ENCODE measurements around the gene FILIP1.

Gene FILIP1

GRCh38 chr6:75377386-75377785 is 116.2 kb downstream of the FILIP1 start:
- DNase-seq: no peak

- no peak for DNase-seq
Measured at GRCh38 chr6:75376347-75377024, 117.1 kb downstream of the FILIP1 start.

GRCh38 chr6:75374961-75375400 is 118.6 kb downstream of the FILIP1 start:
- no peak for DNase-seq

- DNase-seq: no peak
Measured at GRCh38 chr6:75372884-75373283, 120.7 kb downstream of the FILIP1 start.

GRCh38 chr6:75370011-75370410 is 123.6 kb downstream of the FILIP1 start:
- no peak for DNase-seq

- DNase-seq: no peak
Measured at GRCh38 chr6:75368864-75369402, 124.7 kb downstream of the FILIP1 start.

- DNase-seq: peak; percentile 44
Measured at GRCh38 chr6:75368151-75368779, 125.3 kb downstream of the FILIP1 start.

- DNase-seq: no peak
Measured at GRCh38 chr6:75363304-75363703, 130.3 kb downstream of the FILIP1 start.

GRCh38 chr6:75353644-75354043 is 140.0 kb downstream of the FILIP1 start:
- DNase-seq: no peak

GRCh38 chr6:75351570-75351969 is 142.0 kb downstream of the FILIP1 start:
- DNase-seq: no peak

- DNase-seq: no peak
Measured at GRCh38 chr6:75350808-75351207, 142.8 kb downstream of the FILIP1 start.

- no peak for DNase-seq
Measured at GRCh38 chr6:75350156-75350555, 143.4 kb downstream of the FILIP1 start.

- DNase-seq: no peak
Measured at GRCh38 chr6:75349262-75349984, 144.2 kb downstream of the FILIP1 start.

GRCh38 chr6:75348882-75349261 is 144.7 kb downstream of the FILIP1 start:
- no peak for DNase-seq

GRCh38 chr6:75347898-75348610 is 145.5 kb downstream of the FILIP1 start:
- no peak for DNase-seq

GRCh38 chr6:75345413-75345812 is 148.2 kb downstream of the FILIP1 start:
- DNase-seq: peak; percentile 14

GRCh38 chr6:75344455-75344854 is 149.1 kb downstream of the FILIP1 start:
- DNase-seq: no peak

GRCh38 chr6:75344021-75344420 is 149.6 kb downstream of the FILIP1 start:
- no peak for DNase-seq

GRCh38 chr6:75337835-75338580 is 155.6 kb downstream of the FILIP1 start:
- no peak for DNase-seq

GRCh38 chr6:75334266-75335040 is 159.1 kb downstream of the FILIP1 start:
- no peak for DNase-seq

- DNase-seq: no peak
Measured at GRCh38 chr6:75333676-75334200, 159.9 kb downstream of the FILIP1 start.
